NB4 (cell line): ENCODE data around the gene ITGB4.

Experiments
- CTCF ChIP-seq: IDR thresholded peaks from one replicate; pipeline ENCODE4 v1.5.1; 2012; ENCODE audit warnings: low read depth, low read length
- MYC ChIP-seq: IDR thresholded peaks from 2 replicates; pipeline ENCODE4 v1.6.1; 2011; ENCODE audit warnings: low read depth, low read length
- POLR2A ChIP-seq: IDR thresholded peaks from 2 replicates; pipeline ENCODE4 v1.6.1; 2011; ENCODE audit warnings: mild to moderate bottlenecking; ENCODE audit not compliant: insufficient read length; ENCODE audit errors: extremely low read depth

GRCh38 chr17:75681289-75681688 is 40.0 kb upstream of the ITGB4 start:
- TF ChIP-seq CTCF, result no peak
- no peak for TF ChIP-seq POLR2A
- TF ChIP-seq MYC, result no peak
